HG02840 (cell line): ENCODE measurements around the gene RMND5A.
"Not testable (repeated sequence)": the region's sequence is repeated elsewhere in the genome, so short reads cannot be mapped to it uniquely, and the experiment has no call there.

Experiments used
- ATAC-seq: cut with Tn5 transposase; IDR thresholded peaks from one replicate; pipeline ENCODE4 v1.9.1; 2021; ENCODE audit warnings: mild to moderate bottlenecking, moderate library complexity, moderate number of reproducible peaks; ENCODE audit not compliant: unreplicated experiment, low FRiP score

The RMND5A gene

GRCh38 chr2:86706935-86707334 lies 13.2 kb upstream of the RMND5A start:
- no peak for ATAC-seq

GRCh38 chr2:86708126-86708525 lies 12.0 kb upstream of the RMND5A start:
- not testable (repeated sequence) for ATAC-seq

GRCh38 chr2:86714579-86715173 lies 5.4 kb upstream of the RMND5A start:
- not testable (repeated sequence) for ATAC-seq

GRCh38 chr2:86719263-86719636 lies 841 bp upstream of the RMND5A start:
- ATAC-seq: not testable (repeated sequence)

- ATAC-seq: not testable (repeated sequence)
Observed at GRCh38 chr2:86720540-86721320, 639 bp downstream of the RMND5A start.

GRCh38 chr2:86725706-86726105 lies 5.6 kb downstream of the RMND5A start:
- not testable (repeated sequence) for ATAC-seq

- not testable (repeated sequence) for ATAC-seq
Observed at GRCh38 chr2:86732040-86732525, 12.0 kb downstream of the RMND5A start.

- ATAC-seq: not testable (repeated sequence)
Observed at GRCh38 chr2:86732837-86733236, 12.7 kb downstream of the RMND5A start.

- not testable (repeated sequence) for ATAC-seq
Observed at GRCh38 chr2:86733528-86733927, 13.4 kb downstream of the RMND5A start.

GRCh38 chr2:86734896-86735295 lies 14.8 kb downstream of the RMND5A start:
- ATAC-seq: not testable (repeated sequence)

- ATAC-seq: not testable (repeated sequence)
Observed at GRCh38 chr2:86739485-86739884, 19.4 kb downstream of the RMND5A start.

- ATAC-seq: not testable (repeated sequence)
Observed at GRCh38 chr2:86739889-86740288, 19.8 kb downstream of the RMND5A start.

GRCh38 chr2:86741889-86742498 lies 21.9 kb downstream of the RMND5A start:
- not testable (repeated sequence) for ATAC-seq

GRCh38 chr2:86744152-86744551 lies 24.1 kb downstream of the RMND5A start:
- ATAC-seq: no peak

GRCh38 chr2:86746939-86747338 lies 26.8 kb downstream of the RMND5A start:
- no peak for ATAC-seq

- no peak for ATAC-seq
Observed at GRCh38 chr2:86747711-86748639, 27.9 kb downstream of the RMND5A start.

GRCh38 chr2:86750240-86750839 lies 30.2 kb downstream of the RMND5A start:
- ATAC-seq: no peak

- no peak for ATAC-seq
Observed at GRCh38 chr2:86751778-86752177, 31.7 kb downstream of the RMND5A start.

- no peak for ATAC-seq
Observed at GRCh38 chr2:86752934-86753333, 32.8 kb downstream of the RMND5A start.

GRCh38 chr2:86753606-86754005 lies 33.5 kb downstream of the RMND5A start:
- no peak for ATAC-seq
